GM13977 (cell line): ENCODE measurements around the gene SZRD1.

Experiments used
- DNase-seq: peaks from one replicate; pipeline ENCODE4 v3.0.0; 2012; ENCODE audit warnings: low spot score
- in situ Hi-C: fragments of 300-500 bp; cut with MboI; formaldehyde crosslinking; loops from one replicate; pipeline ENCODE4 v1.12.0; 2022; ENCODE audit warnings: low sequenced_read_pairs, low pct_unique_long_range_greater_than_20kb, mixed read lengths, inconsistent platforms; ENCODE audit not compliant: unreplicated experiment
- TF ChIP-seq, protein P1 (sequence below): IDR thresholded peaks from 2 replicates; pipeline ENCODE4 v1.5.1; 2012; ENCODE audit warnings: mild to moderate bottlenecking, control low read depth; ENCODE audit not compliant: insufficient read depth; ENCODE audit errors: extremely low read depth, missing control alignments

The SZRD1 gene

DNA sequence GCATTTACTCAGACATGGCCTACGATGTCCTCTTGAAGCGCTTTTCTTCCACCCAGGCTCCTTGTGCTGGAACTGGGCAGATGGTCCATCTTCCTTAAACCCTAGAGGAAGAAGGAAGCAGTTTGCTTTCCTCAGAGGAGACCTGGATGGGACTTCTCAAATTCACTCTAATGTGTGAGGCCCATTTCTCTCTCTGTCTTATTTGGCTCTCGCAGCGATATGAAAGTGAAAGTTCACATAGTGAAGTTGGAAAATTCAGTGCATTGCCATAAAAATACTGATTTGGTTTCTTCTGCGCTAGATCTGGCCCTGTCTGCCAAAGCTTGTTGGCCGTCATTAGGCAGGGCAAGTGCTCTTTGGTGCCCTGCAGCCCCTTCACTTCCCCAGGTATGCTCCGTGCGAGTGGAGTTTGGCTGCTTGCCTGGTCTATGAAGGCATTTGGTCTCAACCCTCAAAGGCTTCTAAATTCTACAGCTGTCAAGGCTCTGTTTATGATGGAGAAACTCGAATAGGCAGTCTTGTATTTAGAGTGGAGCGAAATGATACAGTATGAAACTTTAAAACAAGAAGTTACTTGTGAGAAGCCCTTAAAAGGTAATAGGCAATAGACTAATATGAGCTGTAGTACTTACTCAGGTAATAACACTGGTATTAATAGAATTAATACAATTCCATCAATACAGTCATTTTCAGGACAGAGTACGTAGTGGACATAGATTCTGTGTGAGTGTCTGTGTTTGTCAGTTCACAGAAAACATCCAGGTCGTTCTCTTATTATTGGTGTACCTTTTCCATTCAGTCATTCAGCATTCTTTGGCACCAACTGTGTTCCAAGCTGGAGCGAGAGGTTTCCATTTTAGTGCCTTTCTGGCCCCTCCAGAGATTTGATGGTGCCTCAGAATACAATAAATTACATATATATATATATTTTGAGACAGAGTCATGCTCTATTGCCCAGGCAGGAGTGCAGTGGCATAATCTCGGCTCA is 20.5 kb downstream of the SZRD1 start:
- TF ChIP-seq, protein P1, sequence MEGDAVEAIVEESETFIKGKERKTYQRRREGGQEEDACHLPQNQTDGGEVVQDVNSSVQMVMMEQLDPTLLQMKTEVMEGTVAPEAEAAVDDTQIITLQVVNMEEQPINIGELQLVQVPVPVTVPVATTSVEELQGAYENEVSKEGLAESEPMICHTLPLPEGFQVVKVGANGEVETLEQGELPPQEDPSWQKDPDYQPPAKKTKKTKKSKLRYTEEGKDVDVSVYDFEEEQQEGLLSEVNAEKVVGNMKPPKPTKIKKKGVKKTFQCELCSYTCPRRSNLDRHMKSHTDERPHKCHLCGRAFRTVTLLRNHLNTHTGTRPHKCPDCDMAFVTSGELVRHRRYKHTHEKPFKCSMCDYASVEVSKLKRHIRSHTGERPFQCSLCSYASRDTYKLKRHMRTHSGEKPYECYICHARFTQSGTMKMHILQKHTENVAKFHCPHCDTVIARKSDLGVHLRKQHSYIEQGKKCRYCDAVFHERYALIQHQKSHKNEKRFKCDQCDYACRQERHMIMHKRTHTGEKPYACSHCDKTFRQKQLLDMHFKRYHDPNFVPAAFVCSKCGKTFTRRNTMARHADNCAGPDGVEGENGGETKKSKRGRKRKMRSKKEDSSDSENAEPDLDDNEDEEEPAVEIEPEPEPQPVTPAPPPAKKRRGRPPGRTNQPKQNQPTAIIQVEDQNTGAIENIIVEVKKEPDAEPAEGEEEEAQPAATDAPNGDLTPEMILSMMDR, result no peak
- in situ Hi-C loops, result no loop called here
- DNase-seq, result peak; percentile 52

GRCh38 chr1:16391411-16391810 is 24.4 kb downstream of the SZRD1 start:
- DNase-seq, result no peak
- TF ChIP-seq, protein P1, result no peak
- in situ Hi-C loops, result no loop called here

GRCh38 chr1:16392740-16393569 is 25.9 kb downstream of the SZRD1 start:
- TF ChIP-seq, protein P1, result no peak
- in situ Hi-C loops, result no loop called here
- no peak for DNase-seq

- TF ChIP-seq, protein P1, result no peak
- in situ Hi-C loops, result no loop called here
- DNase-seq, result no peak
Observed at GRCh38 chr1:16393570-16394521, 26.8 kb downstream of the SZRD1 start.

- TF ChIP-seq, protein P1, result no peak
- no peak for DNase-seq
- in situ Hi-C loops, result no loop called here
Observed at GRCh38 chr1:16394977-16395376, 27.9 kb downstream of the SZRD1 start.

DNA sequence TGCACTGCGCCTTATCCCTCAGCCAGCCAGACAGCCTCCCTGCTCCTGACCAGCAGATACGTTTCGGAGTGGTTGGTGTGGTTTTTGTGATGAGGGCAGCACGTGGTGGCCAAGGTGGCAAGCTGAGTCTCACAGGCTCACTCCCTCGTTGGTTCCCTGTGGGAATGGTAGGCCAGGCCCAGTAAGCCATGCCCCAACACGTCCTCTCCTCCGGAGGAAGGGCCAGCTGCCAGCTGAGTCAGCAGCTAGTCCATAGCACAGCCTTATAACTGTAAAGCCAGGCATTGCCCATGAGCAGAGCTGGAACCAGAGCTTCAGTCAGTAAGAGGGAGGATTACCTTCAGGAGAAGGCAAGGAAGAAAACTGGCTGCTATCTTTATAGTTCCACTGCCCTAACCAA is 29.5 kb downstream of the SZRD1 start:
- TF ChIP-seq, protein P1, result no peak
- DNase-seq, result no peak
- in situ Hi-C loops, result no loop called here
